Epithelial cell of prostate (primary cell): ENCODE measurements around the gene SPATS2.

Experiments used
- DNase-seq: peaks from one replicate; pipeline ENCODE4 v3.0.0-alpha.2; 2011; ENCODE audit warnings: low read depth, low spot score
- H3K27ac ChIP-seq: fragments of 450-650 bp; 2 replicates; pipeline ENCODE4 v1.5.1; 2017; ENCODE audit warnings: mild to moderate bottlenecking

The SPATS2 gene

GRCh38 chr12:49562831-49563230, 195.6 kb downstream of the SPATS2 start:
- H3K27ac ChIP-seq = no peak overlapping the region
- no peak for DNase-seq

GRCh38 chr12:49563951-49564685, 196.9 kb downstream of the SPATS2 start:
- DNase-seq = no peak
- H3K27ac ChIP-seq = no peak overlapping the region

- no peak for DNase-seq
- no peak overlapping the region for H3K27ac ChIP-seq
Observed at GRCh38 chr12:49564686-49565405, 197.6 kb downstream of the SPATS2 start.

GRCh38 chr12:49565406-49566265, 198.4 kb downstream of the SPATS2 start:
- no peak for DNase-seq
- no peak overlapping the region for H3K27ac ChIP-seq

- H3K27ac ChIP-seq = no peak overlapping the region
- no peak for DNase-seq
Observed at GRCh38 chr12:49566361-49566760, 199.1 kb downstream of the SPATS2 start.

- DNase-seq = no peak
- H3K27ac ChIP-seq = peak overlapping the region; percentile 83
Observed at GRCh38 chr12:49567302-49567610, 200.0 kb downstream of the SPATS2 start.

- H3K27ac ChIP-seq = peak within 1 kb of the TSS; percentile 83
- peak; percentile 57 for DNase-seq
Observed at GRCh38 chr12:49567611-49568441, 200.6 kb downstream of the SPATS2 start, which contains the start of gene MCRS1. MCRS1 (minus strand) TSS chr12:49568142; CDS start chr12:49566731, 1,411 bp downstream.

GRCh38 chr12:49568442-49569162, 201.3 kb downstream of the SPATS2 start:
- peak overlapping the region; percentile 83 for H3K27ac ChIP-seq
- DNase-seq = no peak
